Stimulated activated CD8-positive, alpha-beta memory T cell treated with anti-CD3 and anti-CD28 coated beads, Interleukin-2, amount 100 ng/mL, for 1 hour (primary cell): ENCODE results near the gene HNF4A.
"Not testable (repeated sequence)": the region's sequence is repeated elsewhere in the genome, so short reads cannot be mapped to it uniquely, and the experiment has no call there.

Experiments used
- DNase-seq, 2 donors: peaks; one replicate each; pipeline ENCODE4 v3.0.0-alpha.2; 2020; ENCODE audit warnings: low read depth in 2 of 2

Gene HNF4A

DNA sequence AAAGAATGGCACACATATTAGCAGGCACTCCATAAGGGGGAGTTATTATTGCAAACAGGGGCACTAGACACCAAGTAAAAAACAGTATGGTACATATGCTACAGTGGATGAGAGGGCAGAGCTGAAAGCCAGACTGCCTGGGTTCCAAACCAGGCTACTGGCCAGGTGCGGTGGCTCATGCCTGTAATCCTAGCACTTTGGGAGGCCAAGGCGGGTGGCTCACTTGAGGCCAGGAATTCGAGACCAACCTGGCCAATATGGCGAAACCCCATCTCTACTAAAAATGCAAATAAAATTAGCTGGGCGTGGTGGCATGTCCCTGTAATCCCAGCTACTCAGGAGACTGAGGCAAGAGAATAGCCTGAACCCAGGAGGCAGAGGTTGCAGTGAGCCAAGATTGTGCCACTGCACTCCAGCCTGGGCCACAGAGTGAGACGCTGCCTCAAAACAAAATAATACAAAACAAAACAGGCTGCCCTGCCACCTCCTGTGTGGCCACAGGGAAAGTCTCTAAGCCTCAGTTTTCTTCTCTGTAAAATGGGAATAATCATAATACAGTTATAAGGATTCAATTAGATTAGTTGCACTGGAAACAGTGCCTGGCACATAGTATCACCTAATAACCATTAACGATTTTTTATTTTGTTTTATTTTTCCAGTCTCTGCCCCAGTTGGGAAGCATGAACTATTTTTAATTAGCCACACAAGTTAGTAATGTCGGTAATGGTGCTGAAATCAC lies 112.7 kb downstream of the HNF4A start:
- no peak for DNase-seq

DNA sequence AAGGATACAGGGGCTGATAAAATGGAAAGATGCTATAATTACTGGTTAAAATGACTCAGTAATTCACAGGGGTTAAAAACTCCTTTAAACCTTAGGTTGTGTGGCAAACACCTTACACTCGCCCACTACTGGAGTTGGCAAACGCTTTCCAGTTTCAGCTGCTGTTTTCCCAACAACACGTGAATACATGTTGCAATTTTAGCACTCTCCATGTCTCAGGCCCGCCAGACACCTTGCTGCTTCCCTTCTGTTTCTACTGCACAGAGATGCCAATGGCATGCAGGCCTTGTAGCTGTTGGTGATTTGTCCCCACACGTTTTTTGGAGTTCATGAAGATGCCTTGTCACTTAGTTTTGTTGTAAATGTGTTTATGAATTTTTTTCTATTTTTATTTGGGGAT lies 114.8 kb downstream of the HNF4A start:
- no peak for DNase-seq

DNA sequence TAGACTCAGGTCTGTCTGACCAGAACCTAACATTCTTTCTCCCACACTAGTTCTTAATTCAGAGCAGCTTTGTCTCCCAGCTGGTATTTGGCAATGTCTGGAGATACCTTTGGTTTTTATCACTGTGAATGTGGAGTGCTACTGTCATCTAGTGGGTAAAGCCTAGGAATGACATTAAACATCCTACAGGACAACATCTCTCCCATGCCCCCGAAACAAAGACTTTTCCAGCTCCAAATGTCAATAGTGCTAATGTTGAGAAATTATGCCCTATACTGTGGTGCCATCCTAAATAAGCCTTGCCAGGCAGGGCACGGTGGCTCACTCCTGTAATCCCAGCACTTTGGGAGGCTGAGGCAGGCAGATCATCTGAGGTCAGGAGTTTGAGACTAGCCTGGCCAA lies 116.0 kb downstream of the HNF4A start:
- DNase-seq = no peak

DNA sequence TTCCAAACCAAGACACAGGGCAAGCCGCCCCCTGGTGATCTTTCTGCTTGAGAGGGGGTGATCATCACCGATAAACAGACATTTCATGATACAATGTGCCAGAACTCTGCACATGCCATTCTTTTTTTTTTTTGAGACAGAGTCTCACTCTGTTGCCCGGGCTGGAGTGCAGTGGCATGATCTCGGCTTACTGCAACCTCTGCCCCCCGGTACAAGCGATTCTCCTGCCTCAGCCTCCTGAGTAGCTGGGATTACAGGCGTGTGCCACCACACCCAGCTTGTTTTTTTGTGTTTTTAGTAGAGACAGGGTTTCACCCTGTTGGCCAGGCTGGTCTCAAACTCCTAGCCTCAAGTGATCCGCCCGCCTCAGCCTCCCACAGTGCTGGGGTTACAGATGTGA lies 116.8 kb downstream of the HNF4A start:
- not testable (repeated sequence) for DNase-seq

DNA sequence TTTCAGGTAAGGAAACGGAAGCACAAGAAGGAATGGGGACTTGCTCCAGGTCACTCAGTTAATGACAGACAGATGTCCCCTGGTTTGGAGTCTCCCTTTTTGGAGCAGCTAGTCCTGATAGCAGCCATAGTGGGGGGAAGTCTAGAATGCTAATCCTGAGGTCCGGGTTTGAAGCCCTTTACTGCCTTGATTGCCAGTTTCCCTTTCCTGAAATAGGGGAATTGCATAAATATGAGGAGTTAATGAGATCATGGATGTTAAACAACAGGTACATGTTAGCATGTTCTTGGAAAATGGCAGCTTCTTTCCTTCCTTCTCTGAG lies 119.8 kb downstream of the HNF4A start:
- DNase-seq = no peak

DNA sequence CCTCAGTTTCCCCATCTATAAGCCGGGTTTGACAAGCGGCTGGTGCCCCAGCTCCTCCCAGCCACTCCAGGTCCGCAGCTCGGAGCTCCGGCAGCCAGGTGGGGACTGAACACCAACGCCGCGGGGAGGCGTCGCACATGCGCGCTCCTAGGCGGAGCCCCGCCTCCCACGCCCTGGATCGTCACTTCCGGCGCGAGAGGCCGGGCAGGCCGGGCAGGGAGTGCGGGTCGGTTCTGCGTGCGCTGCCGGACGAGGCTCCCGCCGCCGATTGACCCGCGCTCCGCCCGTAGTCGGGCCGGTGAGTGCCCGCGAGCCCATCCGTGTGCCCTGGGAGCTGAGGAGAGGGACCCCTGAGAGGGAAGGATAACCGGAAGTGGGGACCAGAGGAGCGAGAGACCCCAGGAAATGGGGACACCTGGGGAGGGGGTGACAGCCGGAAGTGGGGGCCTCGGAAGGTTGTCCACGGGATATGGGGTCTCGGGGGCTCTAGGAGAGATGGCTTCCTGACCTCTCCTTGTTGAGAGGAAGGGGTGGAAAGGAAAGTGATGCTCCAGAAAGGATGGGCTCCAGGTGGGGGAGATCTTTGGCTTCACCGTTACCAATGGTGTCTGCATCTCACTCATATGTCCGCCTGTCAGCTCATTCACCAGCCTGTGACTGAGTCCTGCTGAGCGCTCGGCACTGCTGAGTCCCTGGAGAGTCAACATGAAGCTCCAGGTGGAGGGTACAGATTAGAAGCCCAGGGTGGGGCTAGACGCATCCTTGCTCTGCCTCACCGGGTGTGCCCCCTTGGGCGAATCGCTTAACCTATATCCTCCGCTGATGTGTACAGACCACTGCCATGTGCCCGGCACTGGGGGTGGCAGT lies 120.4 kb downstream of the HNF4A start, which contains the start of gene TTPAL:
TSS of gene TTPAL (plus strand) at position 181 of the 867 bp plus-strand sequence. CDS start 4,126 bp downstream, outside the sequence.
- DNase-seq = peak; percentile 79 to 83

DNA sequence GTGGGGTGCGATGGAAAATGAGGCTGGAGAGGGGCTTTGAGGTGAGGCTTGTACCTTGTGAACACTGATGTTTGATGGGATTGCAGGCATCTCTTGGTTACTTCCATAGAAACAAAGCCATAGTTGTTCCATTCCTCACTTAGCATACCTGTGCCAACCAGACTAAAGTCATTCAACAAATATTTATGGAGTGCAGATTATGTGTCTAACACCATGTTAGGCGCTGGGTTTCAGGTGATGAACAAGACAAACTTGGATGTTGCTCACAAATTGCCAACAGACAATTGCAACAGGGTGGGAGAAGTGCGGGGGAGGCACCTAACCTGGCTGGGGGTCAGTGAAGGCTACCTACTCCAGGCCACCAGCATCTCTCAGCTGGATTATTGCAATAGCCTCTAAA lies 121.7 kb downstream of the HNF4A start:
- DNase-seq = no peak

DNA sequence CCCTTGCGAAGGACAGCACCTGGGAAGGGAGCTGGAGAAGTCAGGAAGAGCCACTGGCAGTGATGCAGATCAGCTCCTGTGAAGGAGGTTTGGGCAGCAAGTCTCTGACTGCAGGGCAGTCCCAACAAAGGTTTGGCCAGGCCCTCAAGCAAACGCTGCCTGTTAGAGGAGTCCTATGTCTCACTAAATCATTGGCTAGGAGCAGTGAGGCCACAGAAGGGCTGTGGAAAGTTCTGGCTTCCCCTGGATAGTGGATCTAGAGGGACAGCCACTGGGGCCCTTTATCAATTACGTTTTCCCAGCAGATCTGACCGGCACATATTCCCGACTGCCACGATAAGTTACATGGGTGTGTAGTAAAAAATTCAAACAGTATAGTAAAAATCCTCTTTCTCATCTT lies 122.7 kb downstream of the HNF4A start:
- no peak for DNase-seq

DNA sequence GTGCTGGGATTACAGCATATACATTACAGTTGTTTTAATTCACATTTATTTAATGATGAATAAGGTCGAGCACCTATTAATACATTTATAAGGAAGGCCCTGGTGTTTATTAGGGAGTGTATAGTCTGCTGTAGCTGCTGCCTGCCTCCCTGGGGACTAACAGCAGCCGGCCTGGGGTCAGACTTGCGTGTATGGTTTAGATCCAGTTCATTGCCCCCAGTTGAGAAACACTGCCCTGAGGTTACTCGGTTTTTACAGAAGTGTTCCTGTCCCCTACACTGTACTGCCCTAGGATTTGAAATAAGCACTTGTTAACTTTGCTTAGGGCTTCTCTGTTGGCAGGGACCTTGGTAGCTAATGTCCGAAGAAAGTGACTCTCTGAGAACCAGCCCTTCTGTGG lies 124.1 kb downstream of the HNF4A start:
- no peak for DNase-seq

DNA sequence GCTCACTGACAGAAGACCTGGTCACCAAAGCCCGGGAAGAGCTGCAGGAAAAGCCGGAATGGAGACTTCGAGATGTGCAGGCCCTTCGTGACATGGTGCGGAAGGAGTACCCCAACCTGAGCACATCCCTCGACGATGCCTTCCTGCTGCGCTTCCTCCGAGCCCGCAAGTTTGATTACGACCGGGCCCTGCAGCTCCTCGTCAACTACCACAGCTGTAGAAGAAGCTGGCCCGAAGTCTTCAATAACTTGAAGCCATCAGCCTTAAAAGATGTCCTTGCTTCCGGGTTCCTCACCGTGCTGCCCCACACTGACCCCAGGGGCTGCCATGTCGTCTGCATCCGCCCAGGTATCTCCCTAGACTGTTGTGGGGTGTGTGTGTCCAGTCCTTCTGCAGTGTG lies 124.6 kb downstream of the HNF4A start:
- no peak for DNase-seq

DNA sequence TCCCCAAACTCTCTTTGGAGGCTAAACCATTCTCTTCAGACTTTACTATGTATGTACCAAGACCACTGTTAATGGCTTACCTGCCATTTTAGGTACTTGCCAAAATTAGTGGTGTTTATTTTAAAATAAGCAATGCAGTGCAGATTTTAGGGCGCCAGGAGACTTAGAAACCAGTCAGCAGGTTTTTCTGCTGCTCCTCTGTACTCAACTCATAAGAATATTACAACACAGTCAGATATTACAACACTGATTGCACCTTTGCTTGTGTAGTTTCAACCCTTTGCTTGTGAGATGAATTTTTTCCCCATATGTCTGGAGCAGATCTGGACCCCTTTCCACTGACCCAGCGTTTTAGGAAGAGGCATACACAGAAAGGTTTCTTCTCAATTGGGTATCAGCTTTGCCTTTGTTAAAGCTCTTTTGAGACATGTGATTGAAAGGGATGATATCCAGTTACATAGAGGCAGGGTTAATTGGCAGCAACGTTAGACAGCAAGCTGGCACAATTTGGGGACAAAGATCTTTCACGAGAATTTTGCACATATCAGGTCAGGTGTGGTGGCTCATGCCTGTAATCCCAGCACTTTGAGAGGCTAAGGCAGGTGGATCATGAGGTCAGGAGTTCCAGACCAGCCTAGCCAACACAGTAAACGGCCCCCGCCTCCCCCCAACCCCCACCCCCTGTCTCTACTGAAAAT lies 126.4 kb downstream of the HNF4A start:
- no peak for DNase-seq

DNA sequence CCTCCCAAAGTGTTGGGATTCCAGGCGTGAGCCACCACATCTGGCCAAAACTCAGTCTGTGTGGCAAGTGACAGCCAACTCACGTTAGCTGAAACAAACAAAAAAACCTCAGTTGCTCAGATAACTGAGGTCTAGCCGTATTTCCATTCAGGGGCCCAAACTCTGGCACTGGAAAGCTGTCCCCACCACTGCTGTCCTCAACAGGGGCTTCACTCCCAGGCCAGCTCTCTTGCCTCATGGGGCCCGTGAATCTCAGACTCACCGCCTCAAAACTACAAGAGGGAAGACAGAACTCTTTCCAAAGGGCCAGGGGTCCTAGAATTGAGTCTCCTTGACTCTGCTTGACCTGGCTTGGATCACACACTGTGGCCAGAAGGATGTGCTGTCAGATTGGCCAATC lies 127.6 kb downstream of the HNF4A start:
- no peak for DNase-seq
